CD4-positive, CD25-positive, alpha-beta regulatory T cell (primary cell): ENCODE results near the gene CDH13. TPM values are rescaled to one million over a fixed set of nuclear protein-coding genes. Genes with fewer than 3 reads are reported as not detected.

Source experiments
- ATAC-seq, 2 donors: fragments of 150-1000 bp; cut with Tn5 transposase; one replicate each; pipeline ENCODE4 v1.10.0; 2021; ENCODE audit warnings: low read depth in 2 of 2, moderate number of reproducible peaks in 2 of 2, moderate library complexity in 1 of 2
- DNase-seq, 3 donors: peaks; one replicate each; pipeline versions ENCODE4 v3.0.0 to v3.0.0-alpha.2; 2012 to 2022; ENCODE audit warnings: mixed read lengths in 1 of 3
- H3K27ac ChIP-seq: one replicate; pipeline ENCODE4 v1.7.0; 2013; ENCODE audit warnings: mild to moderate bottlenecking, low read length; ENCODE audit not compliant: insufficient read depth, poor library complexity, severe bottlenecking
- H3K27me3 ChIP-seq: one replicate; pipeline ENCODE4 v1.7.0; 2013; ENCODE audit warnings: low read length; ENCODE audit not compliant: control insufficient read depth, insufficient read depth
- H3K36me3 ChIP-seq: one replicate; pipeline ENCODE4 v1.7.0; 2013; ENCODE audit warnings: mild to moderate bottlenecking, low read length, moderate library complexity; ENCODE audit not compliant: control insufficient read depth, insufficient read depth
- H3K4me1 ChIP-seq: 2 replicates; pipeline ENCODE4 v1.7.0; 2013; ENCODE audit warnings: mild to moderate bottlenecking, low read length; ENCODE audit not compliant: insufficient read depth, control insufficient read depth, poor library complexity, severe bottlenecking
- H3K4me3 ChIP-seq: one replicate; pipeline ENCODE4 v1.7.0; 2013; ENCODE audit warnings: low read depth, mild to moderate bottlenecking, low read length, moderate library complexity
- H3K9me3 ChIP-seq, 2 experiments: 1 replicate in 1 of 2; 2 replicates in 1 of 2; pipeline ENCODE4 v1.7.0; 2013; ENCODE audit warnings: low read length in 2 of 2, mild to moderate bottlenecking in 1 of 2, moderate library complexity in 1 of 2; ENCODE audit not compliant: control insufficient read depth in 2 of 2
- H3K27ac Mint-ChIP-seq, 3 donors: one replicate each; pipeline ENCODE4 v1.8.0; 2020 to 2022; ENCODE audit warnings: mild to moderate bottlenecking in 3 of 3, mixed read lengths in 3 of 3, moderate library complexity in 2 of 3
- H3K27me3 Mint-ChIP-seq: one replicate; pipeline ENCODE4 v1.8.0; 2022; ENCODE audit warnings: mild to moderate bottlenecking, mixed read lengths
- H3K36me3 Mint-ChIP-seq: one replicate; pipeline ENCODE4 v1.8.0; 2020; ENCODE audit warnings: mixed read lengths
- H3K4me1 Mint-ChIP-seq, 4 donors: one replicate each; pipeline ENCODE4 v1.8.0; 2020 to 2022; ENCODE audit warnings: mixed read lengths in 4 of 4, mild to moderate bottlenecking in 1 of 4
- H3K4me3 Mint-ChIP-seq, 4 donors: one replicate each; pipeline ENCODE4 v1.8.0; 2020 to 2022; ENCODE audit warnings: mild to moderate bottlenecking in 4 of 4, mixed read lengths in 4 of 4, moderate library complexity in 3 of 4
- H3K9me3 Mint-ChIP-seq, 7 donors: one replicate each; pipeline ENCODE4 v1.8.0; 2020 to 2022; ENCODE audit warnings: mixed read lengths in 7 of 7, mild to moderate bottlenecking in 3 of 7, moderate library complexity in 2 of 7
- polyA plus RNA-seq, 4 donors: library from polyadenylated mRNA; unstranded; fragments of 300-500 nt; fragmentation: Illumina TruSeq; gene quantifications; one replicate each; pipeline ENCODE4 v1.2.3, GENCODE V29; 2021
- total RNA-seq: library from RNA; stranded (reverse); gene quantifications from one replicate; pipeline ENCODE4 v1.2.3, GENCODE V29; 2022

CDH13 gene
- total and polyA plus RNA-seq, 5 donors from 2014 or later, result not detected

GRCh38 chr16:82835487-82836155, 208.9 kb downstream of the CDH13 start:
- Mint-ChIP-seq H3K36me3 (no peaks in the 10 kb centered on the region), H3K9me3 (peaks cover 0 to 6% (median 0%) of the 10 kb centered on the region in 7 donors), H3K4me1 (no peaks in the 10 kb centered on the region), H3K4me3 (no peak overlapping the region), H3K27ac (no peak overlapping the region), H3K27me3 (no peaks in the 10 kb centered on the region)
- H3K4me1 ChIP-seq, result no peaks in the 10 kb centered on the region
- DNase-seq (no peak), ATAC-seq (no peak)
- no peaks in the 10 kb centered on the region for H3K27me3 ChIP-seq
- H3K36me3 ChIP-seq, result no peaks in the 10 kb centered on the region
- H3K27ac ChIP-seq, result no peak overlapping the region
- no peaks in the 10 kb centered on the region for H3K9me3 ChIP-seq
- no peak overlapping the region for H3K4me3 ChIP-seq

GRCh38 chr16:82841108-82841507, 214.3 kb downstream of the CDH13 start:
- H3K27ac Mint-ChIP-seq, result no peak overlapping the region
- no peaks in the 10 kb centered on the region for H3K4me1 ChIP-seq
- no peaks in the 10 kb centered on the region for H3K36me3 ChIP-seq
- no peak overlapping the region for H3K4me3 ChIP-seq
- DNase-seq, result no peak
- no peak overlapping the region for H3K4me3 Mint-ChIP-seq
- no peak for ATAC-seq
- H3K36me3 Mint-ChIP-seq, result no peaks in the 10 kb centered on the region
- H3K4me1 Mint-ChIP-seq, result no peaks in the 10 kb centered on the region
- H3K27ac ChIP-seq, result no peak overlapping the region
- no peaks in the 10 kb centered on the region for H3K27me3 Mint-ChIP-seq
- no peaks in the 10 kb centered on the region for H3K9me3 ChIP-seq
- no peaks in the 10 kb centered on the region for H3K27me3 ChIP-seq
- H3K9me3 Mint-ChIP-seq, result peaks cover 0 to 11% (median 1%) of the 10 kb centered on the region in 7 donors

- H3K36me3 Mint-ChIP-seq, result no peaks in the 10 kb centered on the region
- H3K4me1 ChIP-seq, result no peaks in the 10 kb centered on the region
- no peak overlapping the region for H3K4me3 Mint-ChIP-seq
- ATAC-seq (no peak), DNase-seq (no peak)
- H3K4me1 Mint-ChIP-seq, result no peaks in the 10 kb centered on the region
- no peaks in the 10 kb centered on the region for H3K36me3 ChIP-seq
- no peaks in the 10 kb centered on the region for H3K9me3 ChIP-seq
- no peaks in the 10 kb centered on the region for H3K27me3 Mint-ChIP-seq
- H3K4me3 ChIP-seq, result no peak overlapping the region
- no peak overlapping the region for H3K27ac ChIP-seq
- no peaks in the 10 kb centered on the region for H3K27me3 ChIP-seq
- H3K9me3 Mint-ChIP-seq, result peaks cover 0 to 9% (median 1%) of the 10 kb centered on the region in 7 donors
- H3K27ac Mint-ChIP-seq, result no peak overlapping the region
Observed at GRCh38 chr16:82843606-82844271, 217.0 kb downstream of the CDH13 start.

- ATAC-seq (no peak), DNase-seq (no peak)
- Histone ChIP-seq H3K9me3 (no peaks in the 10 kb centered on the region), H3K4me1 (no peaks in the 10 kb centered on the region), H3K27ac (no peak overlapping the region), H3K4me3 (no peak overlapping the region), H3K36me3 (no peaks in the 10 kb centered on the region), H3K27me3 (no peaks in the 10 kb centered on the region)
- Mint-ChIP-seq H3K4me3 (no peak overlapping the region), H3K36me3 (no peaks in the 10 kb centered on the region), H3K27me3 (no peaks in the 10 kb centered on the region), H3K27ac (no peak overlapping the region), H3K9me3 (peaks cover 0 to 9% (median 2%) of the 10 kb centered on the region in 7 donors), H3K4me1 (no peaks in the 10 kb centered on the region)
Observed at GRCh38 chr16:82845116-82845515, 218.3 kb downstream of the CDH13 start.

- Histone ChIP-seq H3K9me3 (no peaks in the 10 kb centered on the region), H3K27ac (no peak overlapping the region), H3K27me3 (no peaks in the 10 kb centered on the region), H3K36me3 (no peaks in the 10 kb centered on the region), H3K4me3 (no peak overlapping the region), H3K4me1 (no peaks in the 10 kb centered on the region)
- H3K27me3 Mint-ChIP-seq, result no peaks in the 10 kb centered on the region
- H3K36me3 Mint-ChIP-seq, result no peaks in the 10 kb centered on the region
- no peak overlapping the region for H3K27ac Mint-ChIP-seq
- no peak for ATAC-seq
- H3K4me1 Mint-ChIP-seq, result no peaks in the 10 kb centered on the region
- H3K9me3 Mint-ChIP-seq, result peaks cover 0 to 9% (median 1%) of the 10 kb centered on the region in 7 donors
- no peak for DNase-seq
- H3K4me3 Mint-ChIP-seq, result no peak overlapping the region
Observed at GRCh38 chr16:82846806-82847205, 220.0 kb downstream of the CDH13 start.

- DNase-seq (no peak), ATAC-seq (no peak)
- no peaks in the 10 kb centered on the region for H3K4me1 Mint-ChIP-seq
- Histone ChIP-seq H3K27me3 (no peaks in the 10 kb centered on the region), H3K9me3 (no peaks in the 10 kb centered on the region), H3K4me3 (no peak overlapping the region), H3K36me3 (no peaks in the 10 kb centered on the region), H3K27ac (no peak overlapping the region), H3K4me1 (no peaks in the 10 kb centered on the region)
- H3K9me3 Mint-ChIP-seq, result peaks cover 0 to 9% (median 1%) of the 10 kb centered on the region in 7 donors
- H3K36me3 Mint-ChIP-seq, result no peaks in the 10 kb centered on the region
- H3K4me3 Mint-ChIP-seq, result no peak overlapping the region
- no peaks in the 10 kb centered on the region for H3K27me3 Mint-ChIP-seq
- no peak overlapping the region for H3K27ac Mint-ChIP-seq
Observed at GRCh38 chr16:82848013-82848412, 221.2 kb downstream of the CDH13 start.

- no peaks in the 10 kb centered on the region for H3K36me3 ChIP-seq
- H3K27me3 ChIP-seq, result no peaks in the 10 kb centered on the region
- Mint-ChIP-seq H3K4me1 (no peaks in the 10 kb centered on the region), H3K27me3 (no peaks in the 10 kb centered on the region), H3K27ac (no peak overlapping the region), H3K36me3 (no peaks in the 10 kb centered on the region), H3K9me3 (peaks cover 0 to 2% (median 1%) of the 10 kb centered on the region in 7 donors), H3K4me3 (no peak overlapping the region)
- no peak for DNase-seq
- no peaks in the 10 kb centered on the region for H3K4me1 ChIP-seq
- H3K9me3 ChIP-seq, result no peaks in the 10 kb centered on the region
- ATAC-seq, result no peak
- H3K4me3 ChIP-seq, result no peak overlapping the region
- no peak overlapping the region for H3K27ac ChIP-seq
Observed at GRCh38 chr16:82852388-82853008, 225.7 kb downstream of the CDH13 start.
